Activated naive CD8-positive, alpha-beta T cell treated with anti-CD3 and anti-CD28 coated beads, Interleukin-2, amount 50 U/mL, for 16 hours (primary cell): ENCODE data around the gene HORMAD2.

Experiments used
- DNase-seq: peaks from one replicate; pipeline ENCODE4 v3.0.0-alpha.2; 2020; ENCODE audit warnings: low read depth, low spot score

The HORMAD2 gene

DNA sequence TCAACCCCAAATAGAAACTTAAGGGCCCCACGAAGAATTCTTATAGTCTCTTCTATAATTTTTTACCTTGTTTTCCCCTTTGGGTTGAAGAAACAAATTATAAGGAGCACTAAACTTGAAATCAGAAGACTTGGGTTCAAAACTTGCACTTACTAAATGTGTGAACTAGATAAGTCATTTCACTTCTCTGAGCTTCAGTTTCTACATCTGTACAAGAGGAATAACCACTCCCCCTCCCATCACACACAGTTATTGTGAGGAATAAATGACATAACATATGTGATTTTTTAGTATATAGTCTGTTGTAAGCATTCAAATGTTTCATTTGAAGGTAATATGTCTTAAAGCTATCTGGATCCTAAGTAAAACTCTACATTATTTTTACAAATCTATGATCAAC lies 87.5 kb downstream of the HORMAD2 start:
- DNase-seq = no peak

- no peak for DNase-seq
These were observed 88.7 kb downstream of the HORMAD2 start for GRCh38 chr22:30169002-30169401.

- DNase-seq = no peak
These were observed 89.9 kb downstream of the HORMAD2 start for GRCh38 chr22:30170129-30170528.

GRCh38 chr22:30171008-30171407 lies 90.7 kb downstream of the HORMAD2 start:
- DNase-seq = no peak

DNA sequence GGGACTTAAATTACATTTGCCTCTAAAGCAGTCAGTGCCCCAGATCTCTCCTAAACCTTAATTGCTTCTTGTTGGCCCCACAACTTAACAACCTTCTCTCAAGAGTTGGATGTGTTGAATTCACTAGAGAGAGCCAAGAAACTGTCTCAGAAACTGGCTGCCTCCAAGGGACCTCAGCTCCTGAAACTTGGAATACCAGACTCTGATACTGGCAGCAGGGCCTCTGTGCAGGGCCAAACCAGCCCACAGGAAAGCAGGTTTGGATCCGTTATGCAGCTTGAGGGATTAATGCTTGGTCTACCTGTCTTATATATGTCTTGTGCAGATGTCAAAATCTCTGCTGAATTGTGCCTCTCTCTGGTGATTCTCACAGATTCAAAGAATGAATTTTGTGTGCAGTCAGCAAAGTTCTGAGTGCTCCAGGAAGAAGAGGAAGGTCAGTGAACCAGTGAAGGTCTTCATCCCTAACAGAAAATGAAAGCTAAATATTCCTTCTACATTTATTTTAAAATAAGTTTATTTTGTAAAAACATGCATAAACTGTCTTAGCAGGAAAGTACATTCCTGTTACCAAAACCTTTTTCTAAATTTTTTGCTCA lies 95.5 kb downstream of the HORMAD2 start:
- no peak for DNase-seq

DNA sequence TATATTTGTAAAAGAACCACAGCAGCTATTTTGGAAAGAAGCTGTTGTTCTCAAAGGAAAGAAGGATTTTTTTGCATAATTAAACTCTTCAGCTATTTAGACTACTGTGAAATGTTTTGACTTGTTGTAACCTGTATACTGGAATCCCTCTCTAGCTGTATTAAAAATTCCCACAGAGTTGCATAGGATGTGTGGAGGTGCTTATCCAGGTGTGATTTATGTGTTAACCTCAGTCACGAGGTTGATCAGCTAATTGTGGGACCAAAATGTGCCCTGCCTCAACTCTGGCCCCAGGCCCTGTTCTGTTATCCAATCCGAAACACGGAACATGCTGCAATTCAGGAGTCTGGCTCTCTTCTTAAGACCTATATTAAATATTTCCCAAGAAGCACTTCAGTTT lies 96.2 kb downstream of the HORMAD2 start:
- DNase-seq = no peak

DNA sequence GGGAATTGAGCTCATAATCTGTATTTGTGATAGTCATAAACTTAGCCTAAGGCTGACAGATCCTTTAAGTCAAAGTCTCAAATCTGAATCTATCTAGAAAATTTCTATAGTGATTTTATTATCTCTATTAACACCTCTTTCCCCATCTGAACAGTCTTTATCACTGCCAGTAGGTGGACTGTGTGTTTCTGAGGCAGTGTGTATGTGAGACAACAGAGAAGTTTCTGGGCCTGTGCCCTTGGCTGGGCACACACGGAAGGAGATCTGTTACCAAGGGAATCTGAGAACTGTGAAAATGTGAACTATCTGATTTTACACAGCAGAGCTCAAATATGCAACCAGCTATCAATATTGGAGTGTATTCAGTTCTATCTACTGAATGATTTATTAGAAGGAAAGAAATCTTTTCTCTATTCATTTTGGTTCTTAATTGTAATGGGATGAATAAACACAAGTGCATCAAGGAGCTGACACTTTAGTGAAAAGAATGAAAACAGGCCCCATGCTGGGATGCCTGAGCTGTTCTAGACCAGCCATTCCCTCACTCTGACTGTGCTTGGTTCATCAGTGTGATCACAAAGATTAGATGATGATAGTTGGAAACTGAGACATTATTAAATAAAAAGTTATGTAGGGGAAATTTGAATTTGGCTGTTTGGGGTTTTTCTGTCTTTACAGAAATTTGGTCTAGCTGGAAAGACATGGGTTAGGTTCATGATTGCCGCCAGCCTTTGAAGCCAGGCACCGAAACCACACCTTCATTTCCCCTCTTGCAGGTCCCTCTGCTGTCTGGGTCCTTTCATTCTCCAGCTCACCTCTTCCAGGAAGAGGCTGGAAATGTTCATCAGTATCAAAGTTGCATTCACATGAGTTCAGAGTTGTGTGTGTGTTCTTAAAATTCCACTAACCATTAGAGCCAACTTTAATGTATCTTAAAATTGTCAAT lies 98.2 kb downstream of the HORMAD2 start:
- DNase-seq = peak; percentile 21

DNA sequence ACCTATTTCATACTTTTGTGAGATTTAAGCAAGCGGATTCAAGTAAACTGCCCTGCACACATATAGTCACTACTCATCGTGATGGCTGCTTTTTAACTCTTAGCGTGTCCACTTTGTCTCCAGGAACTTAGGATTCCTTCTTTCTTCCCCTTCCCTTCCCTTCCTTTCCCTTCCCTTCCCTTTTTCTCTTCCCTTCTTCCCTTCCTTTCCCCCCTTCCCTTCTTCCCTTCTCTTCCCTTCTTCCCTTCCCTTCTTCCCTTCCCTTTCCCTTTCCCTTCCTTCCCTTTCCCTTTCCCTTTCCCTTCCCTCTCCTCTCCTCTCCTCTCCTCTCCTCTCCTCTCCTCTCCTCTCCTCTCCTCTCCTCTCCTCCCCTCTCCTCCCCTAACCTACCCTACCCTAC lies 100.4 kb downstream of the HORMAD2 start:
- DNase-seq = no peak

DNA sequence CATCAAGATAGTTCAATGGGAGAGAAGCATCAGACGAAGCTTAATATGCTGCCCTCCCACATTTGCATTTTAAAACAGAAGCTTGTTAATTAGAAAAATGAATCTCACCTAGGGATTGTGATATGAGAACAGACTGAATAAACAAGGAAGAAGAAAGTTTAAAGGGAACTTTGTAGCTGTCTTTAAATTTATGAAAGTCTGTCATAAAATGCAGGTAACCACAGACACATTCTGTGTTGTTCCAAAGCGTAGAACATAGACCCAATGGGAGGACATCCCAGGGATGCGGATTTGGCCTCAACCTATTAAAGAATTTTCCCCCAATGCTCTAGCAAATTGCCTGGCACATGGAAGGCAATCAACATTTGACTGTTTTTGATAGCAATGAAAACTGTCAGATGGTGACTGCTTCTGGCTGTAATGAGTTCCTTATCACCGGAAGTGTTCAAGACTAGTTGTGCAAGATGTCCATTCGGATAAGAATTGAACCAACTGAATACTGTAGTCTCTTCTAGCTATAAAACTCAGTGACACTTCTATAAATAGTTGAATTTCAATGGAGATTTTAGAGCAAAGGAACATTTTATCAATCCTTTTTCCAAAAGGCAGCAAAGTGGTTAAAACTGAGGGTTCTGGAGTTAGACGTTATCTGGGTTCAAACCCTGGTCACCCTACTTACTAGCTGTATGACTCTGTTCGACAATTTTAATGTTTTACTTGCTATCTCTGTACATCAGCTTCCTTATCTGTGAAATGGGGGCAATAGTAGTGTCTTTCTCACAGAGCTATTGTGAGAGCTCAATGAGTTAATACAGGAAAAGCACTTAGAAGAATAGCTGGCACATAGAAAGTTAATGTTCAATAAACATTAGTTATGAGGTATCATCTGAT lies 101.4 kb downstream of the HORMAD2 start:
- DNase-seq = no peak

GRCh38 chr22:30182350-30182745 lies 102.1 kb downstream of the HORMAD2 start:
- no peak for DNase-seq

DNA sequence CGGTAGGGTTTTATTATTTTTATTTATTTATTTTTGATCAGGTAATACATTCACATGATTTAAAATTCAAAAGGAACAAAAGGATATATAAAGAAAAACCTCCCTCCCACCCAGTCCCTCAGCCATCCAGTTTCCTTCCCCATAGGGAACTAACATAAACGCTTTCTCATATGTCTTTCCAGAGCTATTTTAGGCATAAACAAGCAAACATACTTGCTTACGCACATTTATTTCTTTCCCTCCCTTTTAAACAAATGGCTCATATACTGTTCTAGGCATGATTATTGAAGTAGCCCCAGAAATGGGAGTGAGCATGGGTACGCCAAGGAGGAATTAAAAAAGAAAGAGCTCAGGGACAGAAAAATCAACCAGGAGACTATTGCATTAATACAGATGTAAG lies 102.6 kb downstream of the HORMAD2 start:
- no peak for DNase-seq

DNA sequence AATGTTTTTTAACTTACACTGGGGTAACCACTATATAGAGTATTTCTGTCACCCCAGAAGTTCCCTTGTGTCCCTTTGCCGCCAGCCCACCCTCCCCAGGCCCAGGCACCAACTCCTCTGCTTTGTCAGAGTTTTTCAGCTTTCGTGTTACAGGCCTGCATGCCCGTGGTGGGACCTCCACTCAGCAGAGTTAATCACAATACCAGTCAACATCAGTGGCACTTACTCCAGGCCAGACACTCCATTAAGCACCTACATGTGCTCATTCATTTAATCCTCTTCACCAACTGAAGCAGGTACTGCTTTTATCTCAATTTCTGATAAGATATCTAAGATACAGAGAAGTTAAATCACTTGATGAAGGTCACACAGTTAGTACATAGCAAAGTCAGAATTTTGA lies 103.0 kb downstream of the HORMAD2 start:
- DNase-seq = no peak

GRCh38 chr22:30183861-30184278 lies 103.6 kb downstream of the HORMAD2 start:
- DNase-seq = no peak

DNA sequence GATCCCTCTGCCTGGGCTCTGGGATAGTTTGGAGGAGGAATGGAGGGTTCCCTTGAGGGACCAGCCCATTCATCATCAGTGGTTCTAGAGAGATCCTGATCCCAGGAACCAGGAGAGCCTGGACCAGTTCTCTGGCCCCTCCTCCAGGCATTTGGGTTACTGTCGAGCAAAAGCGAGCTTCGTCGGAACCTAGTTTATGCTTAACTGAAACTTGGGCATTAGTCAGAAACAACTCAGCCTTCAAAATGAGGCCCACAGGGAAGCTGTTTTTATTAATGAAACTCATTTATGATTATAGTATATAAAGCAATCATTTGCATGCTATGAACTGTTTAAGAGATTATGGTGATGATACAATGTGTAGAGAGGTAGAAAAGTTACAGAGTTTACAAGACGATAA lies 104.9 kb downstream of the HORMAD2 start:
- no peak for DNase-seq

DNA sequence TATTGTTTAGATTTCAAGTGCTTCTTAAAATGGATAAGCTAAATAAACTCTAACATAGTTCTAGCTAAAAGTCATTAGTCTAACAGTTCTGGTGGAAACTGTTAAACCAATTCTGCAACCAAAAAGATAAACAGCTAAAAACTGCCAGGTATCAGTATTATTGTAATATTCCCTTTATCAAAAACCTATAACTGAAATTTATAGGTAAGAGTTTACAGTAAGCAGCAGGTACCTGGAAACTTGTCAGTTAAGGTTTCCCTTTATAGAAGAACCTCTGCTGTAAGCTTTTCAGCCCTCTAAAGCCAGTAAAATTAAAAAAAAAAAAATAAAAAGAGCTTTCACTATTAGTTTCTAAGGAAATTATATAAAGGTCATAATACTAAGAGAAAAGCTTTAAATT lies 105.3 kb downstream of the HORMAD2 start:
- DNase-seq = no peak

- no peak for DNase-seq
These were observed 105.8 kb downstream of the HORMAD2 start for GRCh38 chr22:30186041-30186440.

- DNase-seq = no peak
These were observed 106.2 kb downstream of the HORMAD2 start for GRCh38 chr22:30186510-30186909.

DNA sequence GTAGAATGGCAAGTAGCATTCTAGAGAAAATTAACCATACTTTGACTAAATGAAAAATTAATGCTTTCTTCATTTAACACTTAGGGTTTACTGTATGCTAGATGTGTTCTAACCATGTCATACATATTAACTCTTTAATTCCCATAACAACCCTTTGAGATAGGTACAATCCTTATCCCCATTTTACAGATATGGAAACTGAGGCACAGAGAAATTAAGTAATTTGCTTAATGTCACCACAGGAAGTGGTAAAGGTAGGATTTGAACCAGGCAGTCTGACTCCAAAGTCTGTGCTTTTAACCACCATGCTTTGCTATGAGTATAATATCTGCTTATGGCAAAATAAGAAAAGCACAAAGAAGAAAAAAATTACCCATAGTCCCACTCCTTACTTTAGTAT lies 106.8 kb downstream of the HORMAD2 start:
- DNase-seq = no peak

GRCh38 chr22:30187529-30188407 lies 107.5 kb downstream of the HORMAD2 start:
- no peak for DNase-seq

DNA sequence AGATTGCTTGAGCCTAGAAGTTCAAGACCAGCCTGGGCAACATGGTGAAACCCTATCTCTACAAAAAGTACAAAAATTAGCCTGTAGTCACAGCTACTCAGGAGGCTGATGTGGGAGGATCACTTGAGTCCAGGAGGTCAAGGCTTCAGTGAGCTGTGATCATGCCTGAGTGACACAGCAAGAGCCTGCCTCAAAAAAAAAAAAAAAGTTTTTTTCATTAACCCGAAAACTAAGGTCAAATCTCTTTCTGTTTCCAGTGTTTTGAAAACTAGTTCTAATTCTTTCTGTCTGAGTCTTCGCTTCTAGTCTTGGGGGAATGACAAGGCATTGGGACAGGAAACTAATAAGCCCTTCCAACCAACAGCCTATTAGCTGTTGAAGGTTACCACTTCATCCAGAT lies 108.6 kb downstream of the HORMAD2 start:
- no peak for DNase-seq

DNA sequence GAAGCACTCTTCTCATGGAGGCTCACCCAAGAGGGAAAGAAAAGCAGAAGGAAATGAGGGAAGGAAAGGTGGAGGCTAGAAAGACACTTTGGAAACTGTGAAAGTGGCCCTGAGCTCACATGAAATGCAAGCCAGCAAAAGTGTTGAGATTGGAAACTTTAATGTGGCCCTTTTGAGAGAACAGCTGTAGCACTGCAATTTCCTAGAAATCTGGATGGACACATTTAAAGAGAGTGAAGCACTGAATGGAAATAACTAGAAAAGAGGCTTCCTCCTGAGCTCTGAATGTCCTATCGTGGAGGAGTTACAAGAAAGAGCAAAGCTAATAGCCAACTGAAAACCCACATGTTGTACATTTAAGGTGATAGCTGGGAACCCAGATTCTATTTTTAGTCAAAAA lies 110.3 kb downstream of the HORMAD2 start:
- no peak for DNase-seq
